Heart left ventricle (tissue), 16 donors: ENCODE data around the gene TADA3. TPM values are rescaled to one million over a fixed set of nuclear protein-coding genes. Genes with fewer than 3 reads are reported as not detected.

Experiments used
- ATAC-seq, 4 donors: fragments of 200-7000 bp; cut with Tn5 transposase; one replicate each; pipeline ENCODE4 v1.9.1; 2020 to 2022; ENCODE audit warnings: moderate library complexity in 4 of 4, mild to moderate bottlenecking in 3 of 4, moderate number of reproducible peaks in 1 of 4
- DNase-seq, 5 donors: peaks; one replicate each; pipeline ENCODE4 v3.0.0-alpha.2; 2020
- H3K27ac ChIP-seq, 12 donors: fragments of 200-600 bp; sonication (generic) in 4 of 12; one replicate each; pipeline versions ENCODE4 v1.5.0 to v1.8.0; 2016 to 2022; ENCODE audit warnings: mild to moderate bottlenecking in 2 of 12
- H3K27me3 ChIP-seq, 9 donors: fragments of 200-600 bp; sonication (generic) in 2 of 9; one replicate each; pipeline versions ENCODE4 v1.5.1 to v1.8.0; 2016 to 2022; ENCODE audit warnings: mild to moderate bottlenecking in 3 of 9
- H3K36me3 ChIP-seq, 9 donors: fragments of 200-600 bp; sonication (generic) in 2 of 9; one replicate each; pipeline versions ENCODE4 v1.5.0 to v1.8.0; 2018 to 2022; ENCODE audit warnings: mild to moderate bottlenecking in 2 of 9
- H3K4me1 ChIP-seq, 12 donors: fragments of 200-600 bp; sonication (generic) in 4 of 12; one replicate each; pipeline versions ENCODE4 v1.5.0 to v1.8.0; 2016 to 2022; ENCODE audit warnings: mild to moderate bottlenecking in 3 of 12
- H3K4me3 ChIP-seq, 12 donors: fragments of 200-600 bp; sonication (generic) in 4 of 12; one replicate each; pipeline versions ENCODE4 v1.5.0 to v1.8.0; 2017 to 2022; ENCODE audit warnings: mild to moderate bottlenecking in 9 of 12, moderate library complexity in 4 of 12
- H3K9me3 ChIP-seq, 12 donors: fragments of 200-600 bp; sonication (generic) in 4 of 12; one replicate each; pipeline versions ENCODE4 v1.5.0 to v1.8.0; 2016 to 2022; ENCODE audit warnings: mild to moderate bottlenecking in 1 of 12
- CTCF ChIP-seq, 12 donors: fragments of 200-600 bp; sonication (generic) in 4 of 12; IDR thresholded peaks; one replicate each; pipeline versions ENCODE4 v1.5.0 to v1.8.0; 2018 to 2022; ENCODE audit warnings: antibody characterized with exemption in 12 of 12, mild to moderate bottlenecking in 5 of 12
- POLR2A ChIP-seq, 2 donors: fragments of 450-650 bp; IDR thresholded peaks; one replicate each; pipeline ENCODE4 v1.6.1; 2017; ENCODE audit warnings: antibody characterized with exemption in 2 of 2, mild to moderate bottlenecking in 2 of 2, moderate library complexity in 2 of 2
- WGBS, 4 donors: extraction: QIAGEN DNeasy Blood & Tissue Kit in 2 of 4; methylation state at CpG; one replicate each; pipeline versions ENCODE4 v1.1.5 to v1.1.7; 2013 to 2018; 5-methylcytosine and 5-hydroxymethylcytosine counted together
- intact Hi-C, 10 donors: fragments of 100-400 bp; cut with DNase I; formaldehyde crosslinking; loops; one replicate each; pipeline versions ENCODE4 v1.11.1 to v1.14.2; 2022
- polyA plus RNA-seq, 2 donors: library from polyadenylated mRNA; stranded (reverse); fragments of 200-250 nt; gene quantifications; one replicate each; pipeline ENCODE4 v1.2.3, GENCODE V29; 2013
- total RNA-seq, 9 donors: library from RNA; depleted of rRNA in 2 of 9; stranded (reverse); fragments of >200 nt in 2 of 9; fragmentation: NEBNext Ultra II Directional in 3 of 9; extraction: Animal tissue kit (Norgen Biotek cat#: 25700) in 3 of 9; gene quantifications; one replicate each; pipeline versions ENCODE4 v1.1.0 to v1.2.4, GENCODE V29; 2016 to 2023
- donor health status: ischemic (EF 13 %, LVEDD 7.1; RV severe dilation, severe dysfunction).
- donor health status: healthy with polysubstance abuse.
- donor health status: DM: no; HTN: yes; CAD: no.
- donor health status: DM: no; HTN: no; CAD: no.
- donor health status: ischemic (EF 25% LVEDD 6.9; RV normal size, moderate dysfunction).
- donor health status: ischemic (EF 25% LVEDD 5.7; RV mildly dilated, moderate dysfunction).
- donor health status: healthy.
- donor health status: DM: yes; HTN: yes; CAD: no.
- donor health status: ischemic (EF 35%, LVEDD 5.7; RV mildly dilated, moderate dysfunction).
- donor health status: nonischemic (EF 11% LVEDD 7.7; RV severe dilation, severe dysfunction).
- donor health status: DM: yes; HTN: yes; CAD: no.
- donor health status: PGD.
- donor health status: ischemic (EF 29% LVEDD 5.4; RV normal size, mild dysfunction).
- donor health status: nonischemic (EF 23%, LVEDD 6.1; RV moderate dilation, normal function).

TADA3 gene
- total and polyA plus RNA-seq, 11 donors: 32.8 to 61.5 (median 45.9) TPM

- intact Hi-C loops: no loop called here
- TF ChIP-seq POLR2A (IDR thresholded peaks at IDR 0.05): no peak
- TF ChIP-seq CTCF (IDR thresholded peaks at IDR 0.05): no peak
- H3K27ac ChIP-seq: no peak overlapping the region
Measured at GRCh38 chr3:9806688-9807589, 14.7 kb upstream of the TADA3 start.

GRCh38 chr3:9806137-9806536, 13.9 kb upstream of the TADA3 start:
- intact Hi-C loops: no loop called here
- Histone ChIP-seq H3K9me3 (no peaks in the 10 kb centered on the region), H3K4me1 (peaks cover 0 to 30% (median 11%) of the 10 kb centered on the region in 12 donors), H3K4me3 (no peak overlapping the region), H3K36me3 (peaks cover 0 to 74% (median 64%) of the 10 kb centered on the region in 9 donors), H3K27me3 (no peaks in the 10 kb centered on the region), H3K27ac (no peak overlapping the region)
- TF ChIP-seq POLR2A (IDR thresholded peaks at IDR 0.05): no peak
- no peak for TF ChIP-seq CTCF (IDR thresholded peaks at IDR 0.05)
- 85 to 93% (median 90%) methylated on average over 12 of the region's 12 CpGs for WGBS, 4 donors
- ATAC-seq (no peak), DNase-seq (no peak)

More at GRCh38 chr3:9806688-9807589, 14.7 kb upstream of the TADA3 start:
- no peaks in the 10 kb centered on the region for H3K9me3 ChIP-seq
- no peaks in the 10 kb centered on the region for H3K27me3 ChIP-seq
- H3K4me3 ChIP-seq: no peak overlapping the region
- peaks cover 0 to 30% (median 11%) of the 10 kb centered on the region in 12 donors for H3K4me1 ChIP-seq
- peaks cover 0 to 70% (median 56%) of the 10 kb centered on the region in 9 donors for H3K36me3 ChIP-seq
- ATAC-seq (no peak), DNase-seq (no peak)
- 85 to 97% (median 96%) methylated on average over 4 to 7 of the region's 7 CpGs for WGBS, 4 donors

DNA sequence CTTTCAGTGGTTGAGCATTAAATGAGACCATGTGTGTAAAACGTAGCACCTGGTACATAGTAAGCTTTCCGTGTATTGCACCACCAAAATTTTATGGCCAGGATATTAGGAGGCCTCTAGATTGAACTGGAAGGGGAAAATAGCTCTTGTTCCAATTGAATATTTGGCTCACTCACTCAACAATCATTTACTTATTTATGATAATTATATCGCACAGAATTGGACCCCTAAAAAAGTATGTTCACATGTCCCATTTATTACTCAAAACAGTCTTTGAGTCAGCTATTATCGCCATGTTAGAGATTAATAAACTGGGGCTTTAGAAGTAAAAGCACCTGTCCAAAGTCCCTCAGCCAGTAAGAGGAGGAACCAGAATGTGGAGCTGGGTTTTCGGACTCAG, 12.7 kb upstream of the TADA3 start:
- intact Hi-C loops: no loop called here
- no peak for TF ChIP-seq POLR2A (IDR thresholded peaks at IDR 0.05)
- no peak for TF ChIP-seq CTCF (IDR thresholded peaks at IDR 0.05)
- Histone ChIP-seq H3K36me3 (peaks cover 0 to 85% (median 76%) of the 10 kb centered on the region in 9 donors), H3K27ac (no peak overlapping the region), H3K4me3 (no peak overlapping the region), H3K4me1 (peaks cover 0 to 20% (median 6%) of the 10 kb centered on the region in 12 donors), H3K27me3 (no peaks in the 10 kb centered on the region), H3K9me3 (no peaks in the 10 kb centered on the region)
- DNase-seq: no peak
- 89 to 95% (median 93%) methylated on average over 5 of the region's 5 CpGs for WGBS, 4 donors
- no peak for ATAC-seq

- TF ChIP-seq POLR2A (IDR thresholded peaks at IDR 0.05): no peak
- no peak for TF ChIP-seq CTCF (IDR thresholded peaks at IDR 0.05)
- DNase-seq (no peak), ATAC-seq (peak; percentile 33 to 59 (median 40))
- no peaks in the 10 kb centered on the region for H3K9me3 ChIP-seq
- WGBS, 4 donors: 33 to 84% (median 61%) methylated on average over 1 of the region's 1 CpG
- H3K4me3 ChIP-seq: no peak overlapping the region
- H3K36me3 ChIP-seq: peaks cover under 1 to 99% (median 91%) of the 10 kb centered on the region in 9 donors
- peaks cover 0 to 11% (median 5%) of the 10 kb centered on the region in 12 donors for H3K4me1 ChIP-seq
- peak overlapping the region in 11 of 12 donors; percentile 32 to 73 (median 57) for H3K27ac ChIP-seq
- no peaks in the 10 kb centered on the region for H3K27me3 ChIP-seq
- intact Hi-C loops: no loop called here
Measured at GRCh38 chr3:9803494-9803893, 11.2 kb upstream of the TADA3 start.
